Erythroblast (primary cell): ENCODE results near the gene SUGCT.
"Not testable (repeated sequence)": the region's sequence is repeated elsewhere in the genome, so short reads cannot be mapped to it uniquely, and the experiment has no call there.

Experiments used
- DNase-seq, 2 experiments: peaks; one replicate each; lab custom pipeline; 2025; lab: John Stamatoyannopoulos, UW
- GATA1 ChIP-seq: IDR thresholded peaks from 2 replicates; pipeline ENCODE4 v1.6.1; 2011; ENCODE audit warnings: low read depth, mild to moderate bottlenecking, control low read depth, low read length, moderate library complexity
- POLR2A ChIP-seq: IDR thresholded peaks from 2 replicates; pipeline ENCODE4 v1.6.1; 2011; ENCODE audit warnings: mild to moderate bottlenecking, low read length

SUGCT gene

GRCh38 chr7:40234666-40235065 lies 99.9 kb downstream of the SUGCT start:
- TF ChIP-seq GATA1 (no peak), POLR2A (no peak)
- no peak for DNase-seq

GRCh38 chr7:40237731-40238130 lies 102.9 kb downstream of the SUGCT start:
- no peak for TF ChIP-seq POLR2A
- TF ChIP-seq GATA1 = no peak
- DNase-seq = no peak

- no peak for DNase-seq
- TF ChIP-seq GATA1 (no peak), POLR2A (no peak)
These were observed 105.0 kb downstream of the SUGCT start for GRCh38 chr7:40239755-40240303.

GRCh38 chr7:40243076-40243475 lies 108.3 kb downstream of the SUGCT start:
- no peak for DNase-seq

GRCh38 chr7:40244226-40244625 lies 109.4 kb downstream of the SUGCT start:
- DNase-seq = no peak
- TF ChIP-seq POLR2A = no peak
- TF ChIP-seq GATA1 = no peak

More at GRCh38 chr7:40243076-40243475, 108.3 kb downstream of the SUGCT start:
- no peak for TF ChIP-seq POLR2A
- TF ChIP-seq GATA1 = no peak

GRCh38 chr7:40248681-40249080 lies 113.9 kb downstream of the SUGCT start:
- TF ChIP-seq GATA1 = no peak
- no peak for TF ChIP-seq POLR2A
- no peak for DNase-seq

- not testable (repeated sequence) for DNase-seq
These were observed 118.6 kb downstream of the SUGCT start for GRCh38 chr7:40253444-40253843.

GRCh38 chr7:40263752-40264390 lies 129.1 kb downstream of the SUGCT start:
- TF ChIP-seq GATA1 (no peak), POLR2A (no peak)
- no peak for DNase-seq

- TF ChIP-seq GATA1 = no peak
- TF ChIP-seq POLR2A = no peak
- no peak for DNase-seq
These were observed 132.8 kb downstream of the SUGCT start for GRCh38 chr7:40267583-40267982.

- DNase-seq = not testable (repeated sequence)
These were observed 134.0 kb downstream of the SUGCT start for GRCh38 chr7:40268810-40269209.

GRCh38 chr7:40276061-40276460 lies 141.3 kb downstream of the SUGCT start:
- TF ChIP-seq POLR2A (no peak), GATA1 (no peak)
- DNase-seq = no peak

- no peak for DNase-seq
- TF ChIP-seq POLR2A = no peak
- TF ChIP-seq GATA1 = no peak
These were observed 145.2 kb downstream of the SUGCT start for GRCh38 chr7:40279991-40280390.

- no peak for DNase-seq
- no peak for TF ChIP-seq GATA1
- no peak for TF ChIP-seq POLR2A
These were observed 148.1 kb downstream of the SUGCT start for GRCh38 chr7:40282858-40283257.

GRCh38 chr7:40283391-40283790 lies 148.6 kb downstream of the SUGCT start:
- TF ChIP-seq POLR2A = no peak
- TF ChIP-seq GATA1 = no peak
- DNase-seq = no peak

- no peak for DNase-seq
- TF ChIP-seq GATA1 (no peak), POLR2A (no peak)
These were observed 154.0 kb downstream of the SUGCT start for GRCh38 chr7:40288827-40289226.
